Central memory CD8-positive, alpha-beta T cell (primary cell): ENCODE results near the gene EXD3.
A peak's percentile ranks its signal among the peaks of the same experiment; 100 is the strongest.

Experiments
- ATAC-seq: fragments of 150-1000 bp; cut with Tn5 transposase; replicated peaks from 2 replicates; pipeline ENCODE4 v1.10.0; 2022; ENCODE audit warnings: mild to moderate bottlenecking, moderate FRiP score, moderate number of reproducible peaks; ENCODE audit not compliant: poor library complexity, severe bottlenecking; ENCODE audit errors: extremely low read depth
- DNase-seq, 2 donors: peaks; one replicate each; pipeline ENCODE4 v3.0.0; 2021; ENCODE audit warnings: low spot score in 2 of 2
- H3K27ac Mint-ChIP-seq: one replicate; pipeline ENCODE4 v1.8.0; 2022; ENCODE audit warnings: low read depth, mild to moderate bottlenecking, moderate library complexity, mixed read lengths
- H3K27me3 Mint-ChIP-seq: one replicate; pipeline ENCODE4 v1.8.0; 2022; ENCODE audit warnings: mixed read lengths
- H3K36me3 Mint-ChIP-seq: one replicate; pipeline ENCODE4 v1.8.0; 2022; ENCODE audit warnings: mild to moderate bottlenecking, moderate library complexity, mixed read lengths; ENCODE audit not compliant: insufficient read depth
- H3K4me1 Mint-ChIP-seq: one replicate; pipeline ENCODE4 v1.8.0; 2022; ENCODE audit warnings: mixed read lengths
- H3K4me3 Mint-ChIP-seq: one replicate; pipeline ENCODE4 v1.8.0; 2022; ENCODE audit warnings: mild to moderate bottlenecking, moderate library complexity, mixed read lengths
- H3K9me3 Mint-ChIP-seq: one replicate; pipeline ENCODE4 v1.8.0; 2022; ENCODE audit warnings: mixed read lengths

Gene EXD3

GRCh38 chr9:137462396-137462985 is 39.5 kb upstream of the EXD3 start:
- Mint-ChIP-seq H3K9me3 (no peaks in the 10 kb centered on the region), H3K36me3 (peaks cover 5% of the 10 kb centered on the region), H3K27me3 (no peaks in the 10 kb centered on the region), H3K27ac (peak overlapping the region; percentile 73), H3K4me1 (peaks cover 10% of the 10 kb centered on the region), H3K4me3 (peak overlapping the region; percentile 76)
- DNase-seq (no peak), ATAC-seq (no peak)

- DNase-seq, result peak; percentile 78 to 92
- H3K36me3 Mint-ChIP-seq, result peaks cover 5% of the 10 kb centered on the region
- H3K4me1 Mint-ChIP-seq, result peaks cover 10% of the 10 kb centered on the region
- peak overlapping the region; percentile 73 for H3K27ac Mint-ChIP-seq
- peak overlapping the region; percentile 76 for H3K4me3 Mint-ChIP-seq
- H3K9me3 Mint-ChIP-seq, result no peaks in the 10 kb centered on the region
- H3K27me3 Mint-ChIP-seq, result no peaks in the 10 kb centered on the region
- ATAC-seq, result peak; percentile 84
Measured at GRCh38 chr9:137461663-137462395, 38.9 kb upstream of the EXD3 start.

GRCh38 chr9:137461316-137461662 is 38.3 kb upstream of the EXD3 start:
- Mint-ChIP-seq H3K4me1 (peaks cover 11% of the 10 kb centered on the region), H3K27me3 (no peaks in the 10 kb centered on the region), H3K4me3 (peak overlapping the region; percentile 76), H3K27ac (peak overlapping the region; percentile 73), H3K36me3 (peaks cover 5% of the 10 kb centered on the region), H3K9me3 (no peaks in the 10 kb centered on the region)
- ATAC-seq, result no peak
- no peak for DNase-seq

GRCh38 chr9:137460363-137461315 is 37.7 kb upstream of the EXD3 start:
- H3K4me3 Mint-ChIP-seq, result peak overlapping the region; percentile 76
- peaks cover 12% of the 10 kb centered on the region for H3K4me1 Mint-ChIP-seq
- no peak for DNase-seq
- no peaks in the 10 kb centered on the region for H3K9me3 Mint-ChIP-seq
- H3K27me3 Mint-ChIP-seq, result no peaks in the 10 kb centered on the region
- peak overlapping the region; percentile 73 for H3K27ac Mint-ChIP-seq
- ATAC-seq, result no peak
- peaks cover 5% of the 10 kb centered on the region for H3K36me3 Mint-ChIP-seq

- Mint-ChIP-seq H3K9me3 (no peaks in the 10 kb centered on the region), H3K36me3 (peaks cover 5% of the 10 kb centered on the region), H3K4me1 (peaks cover 13% of the 10 kb centered on the region), H3K27me3 (no peaks in the 10 kb centered on the region), H3K4me3 (peak overlapping the region; percentile 50), H3K27ac (peak overlapping the region; percentile 59)
- ATAC-seq, result no peak
- DNase-seq, result no peak
Measured at GRCh38 chr9:137459601-137460362, 36.8 kb upstream of the EXD3 start.

GRCh38 chr9:137459152-137459600 is 36.2 kb upstream of the EXD3 start, which contains the start of gene NSMF:
Gene NSMF, minus strand, starts transcription at chr9:137459334. Its CDS starts 232 bp downstream, at chr9:137459102.
- no peaks in the 10 kb centered on the region for H3K9me3 Mint-ChIP-seq
- H3K27ac Mint-ChIP-seq, result peak within 1 kb of the TSS; percentile 59
- peaks cover 5% of the 10 kb centered on the region for H3K36me3 Mint-ChIP-seq
- DNase-seq (peak; percentile 92 to 94), ATAC-seq (peak; percentile 50)
- H3K4me1 Mint-ChIP-seq, result peaks cover 13% of the 10 kb centered on the region
- H3K27me3 Mint-ChIP-seq, result no peaks in the 10 kb centered on the region
- peak within 1 kb of the TSS; percentile 50 for H3K4me3 Mint-ChIP-seq

- peaks cover 5% of the 10 kb centered on the region for H3K36me3 Mint-ChIP-seq
- no peaks in the 10 kb centered on the region for H3K27me3 Mint-ChIP-seq
- no peak overlapping the region for H3K4me3 Mint-ChIP-seq
- no peaks in the 10 kb centered on the region for H3K9me3 Mint-ChIP-seq
- no peak overlapping the region for H3K27ac Mint-ChIP-seq
- peak; percentile 2 for ATAC-seq
- DNase-seq, result no peak
- peaks cover 13% of the 10 kb centered on the region for H3K4me1 Mint-ChIP-seq
Measured at GRCh38 chr9:137458194-137459151, 35.5 kb upstream of the EXD3 start.

- H3K4me3 Mint-ChIP-seq, result peak overlapping the region; percentile 45
- no peak overlapping the region for H3K27ac Mint-ChIP-seq
- H3K9me3 Mint-ChIP-seq, result no peaks in the 10 kb centered on the region
Measured at GRCh38 chr9:137457406-137458193, 34.6 kb upstream of the EXD3 start.

GRCh38 chr9:137456864-137457405 is 34.0 kb upstream of the EXD3 start:
- ATAC-seq, result no peak
- DNase-seq, result no peak
- H3K36me3 Mint-ChIP-seq, result peaks cover 8% of the 10 kb centered on the region
- peaks cover 20% of the 10 kb centered on the region for H3K4me1 Mint-ChIP-seq
- no peak overlapping the region for H3K4me3 Mint-ChIP-seq
- no peaks in the 10 kb centered on the region for H3K9me3 Mint-ChIP-seq
- H3K27me3 Mint-ChIP-seq, result no peaks in the 10 kb centered on the region
- no peak overlapping the region for H3K27ac Mint-ChIP-seq

More at GRCh38 chr9:137457406-137458193, 34.6 kb upstream of the EXD3 start:
- DNase-seq (no peak), ATAC-seq (no peak)
- Mint-ChIP-seq H3K36me3 (peaks cover 6% of the 10 kb centered on the region), H3K27me3 (no peaks in the 10 kb centered on the region), H3K4me1 (peaks cover 13% of the 10 kb centered on the region)

GRCh38 chr9:137456061-137456863 is 33.3 kb upstream of the EXD3 start:
- H3K36me3 Mint-ChIP-seq, result peaks cover 6% of the 10 kb centered on the region
- peak overlapping the region; percentile 36 for H3K4me3 Mint-ChIP-seq
- DNase-seq (no peak), ATAC-seq (no peak)
- H3K9me3 Mint-ChIP-seq, result no peaks in the 10 kb centered on the region
- H3K4me1 Mint-ChIP-seq, result peaks cover 24% of the 10 kb centered on the region
- no peak overlapping the region for H3K27ac Mint-ChIP-seq
- H3K27me3 Mint-ChIP-seq, result no peaks in the 10 kb centered on the region
